Osteoblast (primary cell): ENCODE measurements around the gene SIMC1. TPM values are rescaled to one million over a fixed set of nuclear protein-coding genes. Genes with fewer than 3 reads are reported as not detected.
A peak's percentile ranks its signal among the peaks of the same experiment; 100 is the strongest.

Experiments used
- DNase-seq: peaks from one replicate; pipeline ENCODE4 v3.0.0; 2011; ENCODE audit warnings: low spot score, mixed read lengths; ENCODE audit not compliant: insufficient read length; ENCODE audit errors: missing footprints
- H2AFZ ChIP-seq: 2 replicates; pipeline ENCODE4 v1.6.0; 2011; ENCODE audit warnings: mild to moderate bottlenecking, low read length
- H3K27ac ChIP-seq: 2 replicates; pipeline ENCODE4 v1.5.1; 2011; ENCODE audit warnings: mild to moderate bottlenecking, low read depth, low read length, moderate library complexity
- H3K27me3 ChIP-seq: 2 replicates; pipeline ENCODE4 v1.6.0; 2012; ENCODE audit warnings: mild to moderate bottlenecking, control low read depth, inconsistent platforms, low read length, moderate library complexity; ENCODE audit not compliant: insufficient read depth
- H3K36me3 ChIP-seq: 2 replicates; pipeline ENCODE4 v1.5.1; 2011; ENCODE audit warnings: mild to moderate bottlenecking, low read length, control low read depth, moderate library complexity; ENCODE audit not compliant: insufficient read depth
- H3K4me1 ChIP-seq: 2 replicates; pipeline ENCODE4 v1.5.1; 2011; ENCODE audit warnings: mild to moderate bottlenecking, low read length, control low read depth, moderate library complexity; ENCODE audit not compliant: insufficient read depth
- H3K4me2 ChIP-seq: 2 replicates; pipeline ENCODE4 v1.6.0; 2011; ENCODE audit warnings: mild to moderate bottlenecking, low read length; ENCODE audit not compliant: insufficient read depth
- H3K4me3 ChIP-seq: fragments of 200-600 bp; sonication (generic); 3 replicates; pipeline ENCODE4 v1.5.1; 2012; ENCODE audit warnings: mild to moderate bottlenecking, low read length, inconsistent platforms; ENCODE audit not compliant: insufficient read depth
- H3K79me2 ChIP-seq: 2 replicates; pipeline ENCODE4 v1.6.0; 2012; ENCODE audit warnings: mild to moderate bottlenecking, low read length, control low read depth, inconsistent platforms; ENCODE audit not compliant: insufficient read depth
- H3K9me3 ChIP-seq: 2 replicates; pipeline ENCODE4 v1.5.1; 2011; ENCODE audit warnings: low read depth, low read length, control low read depth
- H4K20me1 ChIP-seq: 2 replicates; pipeline ENCODE4 v1.6.0; 2012; ENCODE audit warnings: mild to moderate bottlenecking, low read length, control low read depth; ENCODE audit not compliant: insufficient read depth
- CTCF ChIP-seq: IDR thresholded peaks from 2 replicates; pipeline ENCODE4 v1.5.1; 2011; ENCODE audit warnings: mild to moderate bottlenecking, low read depth, low read length, moderate library complexity; ENCODE audit errors: extremely low read depth
- total RNA-seq: library from RNA; depleted of rRNA; stranded (reverse); fragments of >200 nt; gene quantifications from 2 replicates; pipeline ENCODE4 v1.2.3, GENCODE V29; 2012

The SIMC1 gene
- total RNA-seq, 1 donor, result 5.1 TPM

GRCh38 chr5:176369934-176370711, 131.9 kb downstream of the SIMC1 start:
- H3K9me3 ChIP-seq, result no peaks in the 10 kb centered on the region
- H3K79me2 ChIP-seq, result peaks cover 6% of the 10 kb centered on the region
- H3K36me3 ChIP-seq, result peaks cover 25% of the 10 kb centered on the region
- no peaks in the 10 kb centered on the region for H3K27me3 ChIP-seq
- H3K27ac ChIP-seq, result no peak overlapping the region
- no peak overlapping the region for H2AFZ ChIP-seq
- peak; percentile 55 for DNase-seq
- peaks cover 7% of the 10 kb centered on the region for H3K4me1 ChIP-seq
- no peak for TF ChIP-seq CTCF
- no peak overlapping the region for H3K4me3 ChIP-seq
- H4K20me1 ChIP-seq, result no peaks in the 10 kb centered on the region
- H3K4me2 ChIP-seq, result no peak overlapping the region

- H3K4me3 ChIP-seq, result no peak overlapping the region
- peak; percentile 41 for DNase-seq
- H3K36me3 ChIP-seq, result peaks cover 25% of the 10 kb centered on the region
- TF ChIP-seq CTCF, result no peak
- H4K20me1 ChIP-seq, result no peaks in the 10 kb centered on the region
- H3K27ac ChIP-seq, result no peak overlapping the region
- H3K4me2 ChIP-seq, result no peak overlapping the region
- no peaks in the 10 kb centered on the region for H3K79me2 ChIP-seq
- H3K9me3 ChIP-seq, result no peaks in the 10 kb centered on the region
- H2AFZ ChIP-seq, result no peak overlapping the region
- H3K4me1 ChIP-seq, result no peaks in the 10 kb centered on the region
- no peaks in the 10 kb centered on the region for H3K27me3 ChIP-seq
Measured at GRCh38 chr5:176371621-176372539, 133.7 kb downstream of the SIMC1 start.

GRCh38 chr5:176373100-176373818, 135.0 kb downstream of the SIMC1 start:
- Histone ChIP-seq H3K4me2 (no peak overlapping the region), H3K27me3 (no peaks in the 10 kb centered on the region), H3K9me3 (no peaks in the 10 kb centered on the region), H2AFZ (no peak overlapping the region), H3K36me3 (peaks cover 19% of the 10 kb centered on the region), H3K4me1 (no peaks in the 10 kb centered on the region), H3K79me2 (no peaks in the 10 kb centered on the region), H3K4me3 (no peak overlapping the region), H4K20me1 (no peaks in the 10 kb centered on the region), H3K27ac (no peak overlapping the region)
- TF ChIP-seq CTCF, result no peak
- DNase-seq, result no peak
